Glomerular visceral epithelial cell (primary cell): Measurements from ENCODE around the gene NT5M.
"Not testable (repeated sequence)": the region's sequence is repeated elsewhere in the genome, so short reads cannot be mapped to it uniquely, and the experiment has no call there.

ENCODE experiments used
- DNase-seq: peaks from one replicate; pipeline ENCODE4 v3.0.0-alpha.2; 2016; ENCODE audit errors: extremely low spot score

Gene NT5M

GRCh38 chr17:17377071-17377967, 74.1 kb downstream of the NT5M start:
- DNase-seq, result no peak

- no peak for DNase-seq
These were observed 76.2 kb downstream of the NT5M start for GRCh38 chr17:17379197-17379991.

- DNase-seq, result no peak
These were observed 77.2 kb downstream of the NT5M start for GRCh38 chr17:17380145-17380925.

GRCh38 chr17:17381446-17382064, 78.4 kb downstream of the NT5M start:
- DNase-seq, result no peak

- DNase-seq, result no peak
These were observed 78.9 kb downstream of the NT5M start for GRCh38 chr17:17382065-17382459.

GRCh38 chr17:17382971-17383370, 79.8 kb downstream of the NT5M start:
- DNase-seq, result no peak

GRCh38 chr17:17383431-17384290, 80.5 kb downstream of the NT5M start:
- not testable (repeated sequence) for DNase-seq

GRCh38 chr17:17384291-17384615, 81.1 kb downstream of the NT5M start:
- no peak for DNase-seq

- DNase-seq, result no peak
These were observed 81.8 kb downstream of the NT5M start for GRCh38 chr17:17384961-17385360.

GRCh38 chr17:17385491-17385890, 82.3 kb downstream of the NT5M start:
- DNase-seq, result no peak

GRCh38 chr17:17386094-17386800, 83.1 kb downstream of the NT5M start:
- no peak for DNase-seq

- no peak for DNase-seq
These were observed 83.9 kb downstream of the NT5M start for GRCh38 chr17:17387017-17387497.

GRCh38 chr17:17387498-17388362, 84.6 kb downstream of the NT5M start:
- DNase-seq, result no peak

- no peak for DNase-seq
These were observed 85.7 kb downstream of the NT5M start for GRCh38 chr17:17388657-17389496.

GRCh38 chr17:17391668-17392370, 88.6 kb downstream of the NT5M start:
- peak; percentile 36 for DNase-seq

- no peak for DNase-seq
These were observed 90.8 kb downstream of the NT5M start for GRCh38 chr17:17393976-17394375.

GRCh38 chr17:17394494-17394893, 91.3 kb downstream of the NT5M start:
- DNase-seq, result no peak
